Measurements from ENCODE around the gene TMEM163.

DNA sequence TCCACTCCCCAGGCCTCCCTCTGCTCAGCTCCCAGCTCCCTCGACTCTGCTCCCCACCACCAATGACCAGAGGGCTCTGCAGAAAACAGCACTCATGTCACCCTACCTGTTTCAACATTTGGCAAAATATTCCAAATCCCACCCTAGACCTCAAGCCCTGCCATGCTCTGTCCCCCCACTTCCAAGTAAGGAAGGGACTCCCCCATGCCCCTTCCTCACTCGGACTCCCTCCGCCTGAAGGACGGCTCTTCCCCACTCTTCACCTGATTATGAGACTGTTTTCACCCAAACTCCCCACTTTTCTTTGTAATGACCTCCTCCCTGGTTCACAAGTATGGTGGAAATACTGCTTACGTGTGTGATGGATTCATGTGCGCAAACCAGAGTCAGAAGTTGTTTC is 256.5 kb downstream of the TMEM163 start:
- TF ChIP-seq, protein P1, sequence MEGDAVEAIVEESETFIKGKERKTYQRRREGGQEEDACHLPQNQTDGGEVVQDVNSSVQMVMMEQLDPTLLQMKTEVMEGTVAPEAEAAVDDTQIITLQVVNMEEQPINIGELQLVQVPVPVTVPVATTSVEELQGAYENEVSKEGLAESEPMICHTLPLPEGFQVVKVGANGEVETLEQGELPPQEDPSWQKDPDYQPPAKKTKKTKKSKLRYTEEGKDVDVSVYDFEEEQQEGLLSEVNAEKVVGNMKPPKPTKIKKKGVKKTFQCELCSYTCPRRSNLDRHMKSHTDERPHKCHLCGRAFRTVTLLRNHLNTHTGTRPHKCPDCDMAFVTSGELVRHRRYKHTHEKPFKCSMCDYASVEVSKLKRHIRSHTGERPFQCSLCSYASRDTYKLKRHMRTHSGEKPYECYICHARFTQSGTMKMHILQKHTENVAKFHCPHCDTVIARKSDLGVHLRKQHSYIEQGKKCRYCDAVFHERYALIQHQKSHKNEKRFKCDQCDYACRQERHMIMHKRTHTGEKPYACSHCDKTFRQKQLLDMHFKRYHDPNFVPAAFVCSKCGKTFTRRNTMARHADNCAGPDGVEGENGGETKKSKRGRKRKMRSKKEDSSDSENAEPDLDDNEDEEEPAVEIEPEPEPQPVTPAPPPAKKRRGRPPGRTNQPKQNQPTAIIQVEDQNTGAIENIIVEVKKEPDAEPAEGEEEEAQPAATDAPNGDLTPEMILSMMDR (IDR thresholded peaks at IDR 0.05), result no peak
- no peak for TF ChIP-seq POLR2A (IDR thresholded peaks at IDR 0.05)

Measured in uterus (tissue), 2 donors.